Breast epithelium (tissue), 4 donors: ENCODE results near the gene ITPR2. TPM values are rescaled to one million over a fixed set of nuclear protein-coding genes. Genes with fewer than 3 reads are reported as not detected.

ENCODE experiments used
- DNase-seq, 2 donors: peaks; one replicate each; pipeline ENCODE4 v3.0.0-alpha.2; 2019; ENCODE audit warnings: low spot score in 2 of 2
- H3K27ac ChIP-seq, 2 donors: fragments of 200-600 bp; sonication (generic) in 1 of 2; one replicate each; pipeline ENCODE4 v1.5.1; 2016 to 2019; ENCODE audit warnings: mild to moderate bottlenecking in 1 of 2
- H3K27me3 ChIP-seq, 2 donors: fragments of 200-600 bp; sonication (generic) in 1 of 2; one replicate each; pipeline versions ENCODE4 v1.5.1 to v1.6.0; 2017 to 2019; ENCODE audit warnings: control low read depth in 1 of 2, mild to moderate bottlenecking in 1 of 2
- H3K36me3 ChIP-seq: fragments of 200-600 bp; one replicate; pipeline ENCODE4 v1.5.1; 2019
- H3K4me1 ChIP-seq, 2 donors: fragments of 200-600 bp; sonication (generic); one replicate each; pipeline ENCODE4 v1.5.1; 2016 to 2019; ENCODE audit warnings: control low read depth in 1 of 2
- H3K4me3 ChIP-seq, 3 donors: fragments of 200-600 bp; sonication (generic); 1 replicate in 2 of 3; 2 replicates in 1 of 3; pipeline ENCODE4 v1.5.1; 2016 to 2019; ENCODE audit warnings: mild to moderate bottlenecking in 3 of 3, moderate library complexity in 2 of 3
- H3K9me3 ChIP-seq, 2 donors: fragments of 200-600 bp; sonication (generic) in 1 of 2; one replicate each; pipeline ENCODE4 v1.5.1; 2016 to 2019; ENCODE audit warnings: control low read depth in 1 of 2
- CTCF ChIP-seq, 3 donors: fragments of 450-650 bp; IDR thresholded peaks; one replicate each; pipeline ENCODE4 v1.5.1; 2016 to 2017; ENCODE audit warnings: antibody characterized with exemption in 3 of 3, mild to moderate bottlenecking in 3 of 3, moderate library complexity in 3 of 3
- POLR2A ChIP-seq: fragments of 450-650 bp; IDR thresholded peaks from one replicate; pipeline ENCODE4 v1.6.1; 2016; ENCODE audit warnings: antibody characterized with exemption, mild to moderate bottlenecking, moderate library complexity
- POLR2AphosphoS5 ChIP-seq, 3 donors: sonication (generic); formaldehyde crosslinking; IDR thresholded peaks; one replicate each; pipeline ENCODE4 v1.6.1; 2017; ENCODE audit warnings: antibody characterized with exemption in 3 of 3
- intact Hi-C: fragments of 100-400 bp; cut with DNase I; formaldehyde crosslinking; loops from one replicate; pipeline ENCODE4 v1.15.1; 2023; ENCODE audit warnings: low total_unique reads
- total RNA-seq, 3 donors: library from RNA; depleted of rRNA; stranded (reverse); fragments of >200 nt; gene quantifications; one replicate each; pipeline ENCODE4 v1.1.0, GENCODE V29; 2016

The ITPR2 gene
- total RNA-seq, 3 donors from 2014 or later = 47.2 to 95.0 (median 66.5) TPM

- Histone ChIP-seq H3K27ac (no peak overlapping the region), H3K9me3 (no peaks in the 10 kb centered on the region), H3K4me3 (no peak overlapping the region), H3K36me3 (no peaks in the 10 kb centered on the region), H3K27me3 (no peaks in the 10 kb centered on the region), H3K4me1 (no peaks in the 10 kb centered on the region)
- intact Hi-C loops = no loop called here
- DNase-seq = no peak
- no peak for TF ChIP-seq POLR2AphosphoS5 (IDR thresholded peaks at IDR 0.05)
Observed at GRCh38 chr12:26748412-26748740, 84.6 kb downstream of the ITPR2 start.

GRCh38 chr12:26746121-26746714 lies 86.8 kb downstream of the ITPR2 start:
- Histone ChIP-seq H3K9me3 (no peaks in the 10 kb centered on the region), H3K36me3 (no peaks in the 10 kb centered on the region), H3K27ac (no peak overlapping the region), H3K27me3 (no peaks in the 10 kb centered on the region), H3K4me3 (no peak overlapping the region), H3K4me1 (no peaks in the 10 kb centered on the region)
- intact Hi-C loops = no loop called here
- TF ChIP-seq CTCF (IDR thresholded peaks at IDR 0.05) (no peak), POLR2AphosphoS5 (IDR thresholded peaks at IDR 0.05) (no peak), POLR2A (no peak)
- no peak for DNase-seq

- no peak for DNase-seq
- Histone ChIP-seq H3K9me3 (no peaks in the 10 kb centered on the region), H3K36me3 (no peaks in the 10 kb centered on the region), H3K4me3 (no peak overlapping the region), H3K4me1 (no peaks in the 10 kb centered on the region), H3K27ac (no peak overlapping the region), H3K27me3 (no peaks in the 10 kb centered on the region)
- TF ChIP-seq POLR2AphosphoS5 (IDR thresholded peaks at IDR 0.05) (no peak), CTCF (IDR thresholded peaks at IDR 0.05) (no peak), POLR2A (no peak)
- intact Hi-C loops = no loop called here
Observed at GRCh38 chr12:26744697-26745440, 88.1 kb downstream of the ITPR2 start.

DNA sequence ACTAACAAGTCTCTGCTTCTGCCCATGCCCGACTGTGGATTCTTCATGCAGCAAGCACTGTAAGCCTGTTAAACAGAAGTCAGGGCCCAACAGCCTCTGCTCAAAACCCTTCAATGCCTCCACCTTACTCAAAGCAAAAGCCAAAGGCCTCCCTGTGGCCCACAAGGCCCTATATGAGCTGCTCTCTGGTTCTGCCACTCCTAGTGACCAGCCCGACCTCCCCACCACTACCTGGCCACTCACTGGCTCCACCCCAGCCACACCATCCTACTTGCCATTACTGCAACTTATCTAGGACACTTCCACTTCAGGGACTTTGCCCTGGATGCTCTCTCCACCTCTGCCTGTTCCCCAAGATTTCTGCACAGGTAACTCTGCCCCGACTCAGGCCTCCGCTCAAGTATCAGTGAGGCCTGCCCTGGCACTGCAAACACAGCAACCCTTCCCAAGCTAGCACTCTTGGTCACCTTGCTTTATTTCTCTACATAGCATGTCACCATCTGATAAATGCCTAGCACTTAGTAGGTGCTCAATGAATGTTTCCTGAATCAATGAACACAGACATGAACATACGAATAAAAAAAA lies 88.9 kb downstream of the ITPR2 start:
- no peak for DNase-seq
- no peak for TF ChIP-seq POLR2A
- TF ChIP-seq POLR2AphosphoS5 (IDR thresholded peaks at IDR 0.05) = no peak
- TF ChIP-seq CTCF (IDR thresholded peaks at IDR 0.05) = no peak
- H3K27ac ChIP-seq = no peak overlapping the region
- H3K27me3 ChIP-seq = no peaks in the 10 kb centered on the region
- peaks cover 0 to 4% of the 10 kb centered on the region in 2 donors for H3K9me3 ChIP-seq
- intact Hi-C loops = no loop called here
- no peaks in the 10 kb centered on the region for H3K36me3 ChIP-seq
- no peaks in the 10 kb centered on the region for H3K4me1 ChIP-seq
- H3K4me3 ChIP-seq = no peak overlapping the region

DNA sequence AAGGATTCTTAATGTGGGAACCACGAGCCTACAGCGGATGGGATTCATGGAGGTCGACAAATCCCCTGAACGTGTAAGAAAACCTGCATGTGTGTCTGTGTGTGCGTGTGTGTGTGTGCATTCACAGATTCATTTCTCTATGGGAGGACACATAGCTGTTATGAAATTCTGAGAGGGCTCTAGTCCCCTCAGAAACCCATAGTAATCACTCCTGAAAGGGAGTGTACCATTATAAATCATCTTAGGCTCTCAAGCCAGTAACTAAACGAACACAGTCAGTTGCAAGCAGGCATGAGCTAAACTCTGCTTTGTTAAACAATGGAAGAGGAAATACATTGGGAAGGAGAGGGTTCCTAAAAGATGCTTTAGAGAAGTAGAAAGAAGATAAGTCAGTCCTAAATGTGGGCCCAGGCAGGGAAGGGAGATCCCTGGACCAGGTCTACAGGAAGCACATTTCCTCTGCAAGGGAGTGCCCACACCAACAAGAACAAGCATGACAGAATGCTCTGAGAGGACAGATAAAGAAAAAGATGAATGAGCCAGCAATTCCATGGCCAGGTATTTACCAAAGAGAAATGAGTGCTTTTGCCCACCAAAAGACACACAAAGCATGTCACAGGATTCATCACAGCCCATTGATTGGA lies 91.3 kb downstream of the ITPR2 start:
- intact Hi-C loops = no loop called here
- no peak for DNase-seq
- Histone ChIP-seq H3K4me3 (no peak overlapping the region), H3K36me3 (no peaks in the 10 kb centered on the region), H3K27ac (no peak overlapping the region), H3K9me3 (peaks cover 0 to 6% of the 10 kb centered on the region in 2 donors), H3K27me3 (no peaks in the 10 kb centered on the region), H3K4me1 (no peaks in the 10 kb centered on the region)
- TF ChIP-seq POLR2AphosphoS5 (IDR thresholded peaks at IDR 0.05) (no peak), CTCF (IDR thresholded peaks at IDR 0.05) (no peak), POLR2A (no peak)
